Measurements from ENCODE around the gene SPIB. TPM values are rescaled to one million over a fixed set of nuclear protein-coding genes. Genes with fewer than 3 reads are reported as not detected.

SPIB gene
- total and polyA plus RNA-seq, 2 of the 4 experiments (the other 2 are of a cell fraction): not detected

GRCh38 chr19:50476907-50477238 lies 58.1 kb downstream of the SPIB start:
- Histone ChIP-seq H3K14ac (replicated peaks; ENCODE audit: low read depth, low read length) (no peak overlapping the region), H3K36me3 (ENCODE audit: control insufficient read depth, insufficient read depth, low read length) (peaks cover 20% of the 10 kb centered on the region; the same call in 1 of the 2 replicates), H3K9ac (ENCODE audit: low read depth, low read length) (peak overlapping the region; percentile 72; the same call in 1 of the 2 replicates), H4K20me1 (ENCODE audit: insufficient read depth, low read length) (peaks cover 12% of the 10 kb centered on the region), H2BK120ac (ENCODE audit: low read depth, low read length) (no peak overlapping the region), H3K4me3 (ENCODE audit: insufficient read depth, low read depth, low read length) (peak overlapping the region; percentile 87), H3K4me1 (ENCODE audit: control insufficient read depth, insufficient read depth, low read length) (0 out of 2 replicates have a peak, but pooled peaks cover 2% of the 10 kb centered on the region), H4K8ac (ENCODE audit: low read depth in 2 of 2, low read length in 2 of 2) (peak overlapping the region; percentile 85 to 88; a peak in 2 of 4 replicates), H3K56ac (ENCODE audit: extremely low read depth, insufficient read depth, low read length) (no peak overlapping the region), H3K79me1 (ENCODE audit: low read depth in 1 of 2, low read length in 2 of 2) (peaks cover 16 to 27% of the 10 kb centered on the region in 2 experiments), H3K4ac (ENCODE audit: low read depth, low read length) (0 out of 2 replicates have a peak overlapping the region, but pooled peaks have one; percentile 70), H2BK20ac (ENCODE audit: low read depth, low read length) (no peak overlapping the region), H2BK15ac (ENCODE audit: low read depth, low read length) (no peak overlapping the region), H4K5ac (ENCODE audit: low read depth, low read length) (no peak overlapping the region), H2BK5ac (ENCODE audit: low read depth, low read length, poor library complexity, severe bottlenecking) (no peak overlapping the region), H3K9me1 (ENCODE audit: insufficient read depth, low read length) (peaks cover 5% of the 10 kb centered on the region; the same call in 1 of the 2 replicates), H3K23ac (ENCODE audit: low read depth, low read length) (no peak overlapping the region), H2AFZ (replicated peaks; ENCODE audit: low read length, poor library complexity) (peak overlapping the region; percentile 100), H2AK9ac (replicated peaks; ENCODE audit: low read depth, low read length, poor library complexity) (peak overlapping the region; percentile 97), H3K4me2 (ENCODE audit: low read depth, low read length) (peak overlapping the region; percentile 74), H4K91ac (ENCODE audit: insufficient read depth, low read depth, low read length) (no peak overlapping the region), H3K9me3 (ENCODE audit: control insufficient read depth, insufficient read depth, low read length) (no peaks in the 10 kb centered on the region), H3K18ac (ENCODE audit: low read depth, low read length) (no peak overlapping the region), H3K27me3 (ENCODE audit: control insufficient read depth, insufficient read depth, low read length) (no peaks in the 10 kb centered on the region), H3K27ac (ENCODE audit: insufficient read depth, low read length) (no peak overlapping the region), H2AK5ac (ENCODE audit: low read depth, low read length) (no peak overlapping the region)
- in situ Hi-C loops (cut with MboI; ENCODE audit: low sequenced_read_pairs): no loop called here
- intact Hi-C loops (cut with micrococcal nuclease): loop anchor here (2.0 to 5.0 kb wide), 2 partner anchors 34 to 110 kb away; partner anchors contain the start of genes JOSD2 and NAPSA
- ChIA-PET CTCF (no interaction called here), POLR2A (ENCODE audit: unreplicated experiment) (no interaction called here)
- WGBS, 2 experiments (ENCODE audit: extremely low coverage in 2 of 2, insufficient read length in 1 of 2): 0% methylated on average over 7 of the region's 20 CpGs; no CpG with 5 or more reads in 1 of the 2 experiments
- TF ChIP-seq BHLHE40 (IDR thresholded peaks at IDR 0.05; ENCODE audit: low read depth, low read length): no peak
- TF ChIP-seq CEBPB (IDR thresholded peaks at IDR 0.05; ENCODE audit: low read depth, low read length): no peak
- TF ChIP-seq RCOR1 (IDR thresholded peaks at IDR 0.05; ENCODE audit: insufficient replicate concordance, low read length): no peak
- no peak for ATAC-seq (ENCODE audit: low read depth)
- dilution Hi-C loops (cut with HindIII; ENCODE audit: low sequenced_read_pairs, unreplicated experiment): no loop called here
- no TSS peak for BruUV-seq (replicated peaks)
- no peak for DNase-seq
